K562 (cell line): ENCODE data around the gene BMI1. TPM values are rescaled to one million over a fixed set of nuclear protein-coding genes. Genes with fewer than 3 reads are reported as not detected.

Experiments used
- ATAC-seq: fragments of 200-7000 bp; cut with Tn5 transposase; 3 replicates; pipeline ENCODE4 v1.9.1; 2020; ENCODE audit warnings: moderate library complexity
- BruUV-seq: library from RNA; stranded (reverse); fragments of 400-500 nt; replicated peaks from 2 replicates; lab custom pipeline; 2021; lab: Mats Ljungman, UMichigan
- CTCF ChIA-PET: fragments of 300-600 bp; formaldehyde crosslinking; extraction: SDS; loops from one replicate; lab custom pipeline; 2021; ENCODE audit warnings: low intra/inter-chr PET ratio; lab: Yijun Ruan, JAX
- POLR2A ChIA-PET: fragments of 300-600, 350-650 bp; sonication (Branson Sonifier 250); formaldehyde crosslinking; extraction: SDS; loops from one replicate; lab custom pipeline; 2021; ENCODE audit warnings: antibody characterized with exemption, inconsistent platforms; lab: Yijun Ruan, JAX
- DNase-seq, 4 experiments: peaks; one replicate each; pipeline versions ENCODE4 v3.0.0 to v3.0.0-alpha.2; 2011 to 2018; ENCODE audit warnings: low spot score in 3 of 4, mixed read lengths in 3 of 4; ENCODE audit errors: extremely low read depth in 1 of 4
- FAIRE-seq: peaks from 2 replicates; lab custom pipeline; 2011; peaks lifted over from hg19 to GRCh38; lab: Jason Lieb, UNC
- H2AFZ ChIP-seq: 2 replicates; pipeline ENCODE4 v1.6.0; 2011; ENCODE audit warnings: low read depth, low read length, control low read depth, inconsistent platforms
- H3K27ac ChIP-seq: fragments of 200-600 bp; 3 replicates; pipeline ENCODE4 v1.8.0; 2011; ENCODE audit warnings: low read depth, mild to moderate bottlenecking, control low read depth, inconsistent platforms, low read length, moderate library complexity, mixed read lengths; ENCODE audit errors: extremely low read depth
- H3K27me3 ChIP-seq, 2 experiments: fragments of 300-600 bp in 1 of 2; 2 replicates in 1 of 2; 3 replicates in 1 of 2; pipeline versions ENCODE4 v1.6.0 to v1.8.0; 2011; ENCODE audit warnings: inconsistent platforms in 2 of 2, low read length in 2 of 2, mild to moderate bottlenecking in 1 of 2, mixed read lengths in 1 of 2, moderate library complexity in 1 of 2; ENCODE audit not compliant: control insufficient read depth in 2 of 2, insufficient read depth in 2 of 2
- H3K36me3 ChIP-seq: fragments of 300-600 bp; 3 replicates; pipeline ENCODE4 v1.8.0; 2011; ENCODE audit warnings: mild to moderate bottlenecking, low read length, inconsistent platforms; ENCODE audit not compliant: control insufficient read depth, insufficient read depth
- H3K4me1 ChIP-seq, 2 experiments: fragments of 200-600 bp in 1 of 2; replicated peaks in 1 of 2; 2 replicates in 1 of 2; 3 replicates in 1 of 2; pipeline versions ENCODE4 v1.5.1 to v1.8.0; 2011; ENCODE audit warnings: inconsistent platforms in 2 of 2, low read length in 2 of 2, mild to moderate bottlenecking in 1 of 2, mixed read lengths in 1 of 2, moderate library complexity in 1 of 2; ENCODE audit not compliant: control insufficient read depth in 2 of 2, insufficient read depth in 2 of 2
- H3K4me2 ChIP-seq: 2 replicates; pipeline ENCODE4 v1.6.1; 2011; ENCODE audit warnings: low read length, control low read depth, inconsistent platforms, mixed read lengths; ENCODE audit not compliant: insufficient read depth
- H3K4me3 ChIP-seq: fragments of 200-600 bp; sonication (generic), shearing (Covaris generic); 2 replicates; pipeline ENCODE4 v1.5.1; 2016; ENCODE audit warnings: control low read depth, inconsistent platforms
- H3K79me2 ChIP-seq: fragments of 200-600 bp; 3 replicates; pipeline ENCODE4 v1.8.0; 2011; ENCODE audit warnings: low read length, inconsistent platforms; ENCODE audit not compliant: control insufficient read depth, insufficient read depth
- H3K9ac ChIP-seq, 2 experiments: 2 replicates each; pipeline versions ENCODE4 v1.6.0 to v1.6.1; 2011; ENCODE audit warnings: low read depth in 2 of 2, low read length in 2 of 2, control low read depth in 1 of 2, inconsistent platforms in 1 of 2, mild to moderate bottlenecking in 1 of 2, mixed read lengths in 1 of 2; ENCODE audit not compliant: insufficient read depth in 1 of 2
- H3K9me1 ChIP-seq: one replicate; pipeline ENCODE4 v1.6.0; 2011; ENCODE audit warnings: inconsistent platforms, mild to moderate bottlenecking, low read length, moderate library complexity; ENCODE audit not compliant: control insufficient read depth, insufficient read depth
- H3K9me3 ChIP-seq: replicated peaks from 2 replicates; pipeline ENCODE4 v1.5.1; 2011; ENCODE audit warnings: low read depth, low read length, inconsistent platforms; ENCODE audit not compliant: control insufficient read depth, insufficient read depth
- H4K20me1 ChIP-seq: replicated peaks from 2 replicates; pipeline ENCODE4 v1.6.1; 2011; ENCODE audit warnings: low read length, inconsistent platforms, mixed read lengths; ENCODE audit not compliant: control insufficient read depth, insufficient read depth
- BRF1 ChIP-seq: IDR thresholded peaks from 3 replicates; pipeline ENCODE4 v1.6.1; 2011; ENCODE audit warnings: borderline replicate concordance, mild to moderate bottlenecking; ENCODE audit not compliant: insufficient read length; ENCODE audit errors: extremely low read depth
- PATZ1 ChIP-seq: fragments of 250-450 bp; sonication (Bioruptor Pico); IDR thresholded peaks from 2 replicates; pipeline ENCODE4 v1.5.0; 2020; ENCODE audit warnings: mild to moderate bottlenecking, borderline replicate concordance
- WGBS: fragments of 100-300 bp; shearing (Covaris generic); methylation state at CpG from one replicate; pipeline ENCODE4 v1.1.6; 2016; ENCODE audit warnings: low coverage, mixed read lengths; ENCODE audit not compliant: insufficient coverage; ENCODE audit errors: missing lambda C conversion rate; 5-methylcytosine and 5-hydroxymethylcytosine counted together
- in situ Hi-C: fragments of 300-500 bp; cut with MboI; formaldehyde crosslinking; loops from 4 replicates; pipeline ENCODE4 v1.15.0; 2018; ENCODE audit warnings: inconsistent platforms, mixed read lengths
- intact Hi-C: fragments of 100-400 bp; cut with micrococcal nuclease; formaldehyde crosslinking; loops from 2 replicates; pipeline ENCODE4 v1.14.2; 2022
- polyA plus RNA-seq, 8 experiments: library from polyadenylated mRNA; depleted of rRNA in 4 of 8; stranded (reverse) in 5 of 8; unstranded in 3 of 8; fragments of >200 nt; fragmentation: Nextera tagmentation in 2 of 8; fragmentation: Illumina TruSeq in 1 of 8; extraction: Ambion mirVana in 2 of 8; extraction: Trizol in 1 of 8; gene quantifications; 2 replicates each; pipeline versions ENCODE4 v1.2.1 to v1.2.3, GENCODE V29; 2011 to 2014; ENCODE audit warnings: inconsistent platforms in 1 of 8, missing spikeins in 1 of 8
- total RNA-seq, 7 experiments: library from RNA; depleted of rRNA in 6 of 7; stranded (reverse); fragments of >200 nt in 6 of 7; fragmentation: Illumina TruSeq in 2 of 7; extraction: Trizol in 2 of 7; gene quantifications; 2 replicates each; pipeline versions ENCODE4 v1.2.1 to v1.2.3, GENCODE V29; 2011 to 2021; ENCODE audit warnings: low replicate concordance in 1 of 7
- TF ChIP-seq, protein P1 (sequence below), 2 experiments: fragments of 450-650 bp; formaldehyde crosslinking in 1 of 2; IDR thresholded peaks; 2 replicates each; pipeline versions ENCODE4 v1.4.0 to v1.6.1; 2014 to 2020; ENCODE audit warnings: mild to moderate bottlenecking in 2 of 2, borderline replicate concordance in 1 of 2, low read depth in 1 of 2

BMI1 gene
- total and polyA plus RNA-seq, 9 of the 15 experiments (the other 6 are each of a cell fraction or from before 2014, with no cell fraction given): 21.4 to 103 (median 70.8) TPM

DNA sequence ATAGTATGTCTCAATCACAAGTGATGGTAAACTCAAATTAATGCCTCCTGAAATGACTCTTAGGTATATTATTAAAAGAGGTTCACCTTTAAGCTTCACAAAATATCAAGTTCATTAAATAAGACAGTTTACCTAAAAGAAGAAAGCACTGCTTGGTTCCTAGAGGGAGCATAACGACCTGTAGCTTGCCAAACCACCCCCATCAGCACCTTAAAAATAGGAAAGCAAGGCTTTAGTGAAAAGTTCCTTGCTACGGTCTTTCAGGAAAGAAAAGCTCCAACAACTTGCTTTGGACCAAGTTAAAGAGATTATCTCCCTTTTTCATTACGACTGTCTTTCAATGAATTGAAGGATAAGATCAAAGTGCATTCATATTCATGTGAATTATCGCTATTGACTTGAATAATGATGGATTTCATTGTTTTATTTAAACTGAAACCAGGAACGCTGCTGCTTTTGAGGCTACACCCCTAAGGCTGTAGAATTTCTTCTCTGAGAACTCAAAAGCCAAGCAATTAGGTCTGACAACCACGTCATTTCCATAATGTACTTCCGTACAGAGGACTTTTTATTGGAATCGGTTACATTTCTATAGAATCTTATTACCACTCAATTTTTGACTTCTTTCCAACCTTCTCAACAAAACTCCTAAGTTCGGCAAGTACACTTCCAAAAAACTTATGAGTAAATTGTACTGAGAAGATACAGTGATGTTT lies 17.4 kb downstream of the BMI1 start:
- ATAC-seq (no peak), DNase-seq (no peak), FAIRE-seq (peak; percentile 57)
- Histone ChIP-seq H3K4me1 (peaks cover 12 to 13% of the 10 kb centered on the region in 2 experiments; a peak in 4 of 5 replicates), H3K27ac (no peak overlapping the region), H3K27me3 (no peaks in the 10 kb centered on the region), H2AFZ (peak overlapping the region; percentile 60), H3K9me1 (no peaks in the 10 kb centered on the region), H3K9ac (peak overlapping the region in 1 of 2 experiments; percentile 11; a peak in 1 of 4 replicates), H3K36me3 (0 out of 3 replicates have a peak, but pooled peaks cover 3% of the 10 kb centered on the region), H3K79me2 (no peaks in the 10 kb centered on the region), H4K20me1 (no peaks in the 10 kb centered on the region), H3K4me3 (no peak overlapping the region), H3K9me3 (peaks cover 3% of the 10 kb centered on the region; the same call in 1 of the 2 replicates), H3K4me2 (no peak overlapping the region)
- ChIA-PET POLR2A (interaction anchor here (0.9 to 1.6 kb wide), 2 partner anchors 16 to 217 kb away, joined by 3 to 6 read pairs; no protein-coding TSS in a partner anchor), CTCF (no interaction called here)
- 61% methylated on average over 9 of the region's 9 CpGs for WGBS
- no TSS peak for BruUV-seq
- TF ChIP-seq, protein P1, sequence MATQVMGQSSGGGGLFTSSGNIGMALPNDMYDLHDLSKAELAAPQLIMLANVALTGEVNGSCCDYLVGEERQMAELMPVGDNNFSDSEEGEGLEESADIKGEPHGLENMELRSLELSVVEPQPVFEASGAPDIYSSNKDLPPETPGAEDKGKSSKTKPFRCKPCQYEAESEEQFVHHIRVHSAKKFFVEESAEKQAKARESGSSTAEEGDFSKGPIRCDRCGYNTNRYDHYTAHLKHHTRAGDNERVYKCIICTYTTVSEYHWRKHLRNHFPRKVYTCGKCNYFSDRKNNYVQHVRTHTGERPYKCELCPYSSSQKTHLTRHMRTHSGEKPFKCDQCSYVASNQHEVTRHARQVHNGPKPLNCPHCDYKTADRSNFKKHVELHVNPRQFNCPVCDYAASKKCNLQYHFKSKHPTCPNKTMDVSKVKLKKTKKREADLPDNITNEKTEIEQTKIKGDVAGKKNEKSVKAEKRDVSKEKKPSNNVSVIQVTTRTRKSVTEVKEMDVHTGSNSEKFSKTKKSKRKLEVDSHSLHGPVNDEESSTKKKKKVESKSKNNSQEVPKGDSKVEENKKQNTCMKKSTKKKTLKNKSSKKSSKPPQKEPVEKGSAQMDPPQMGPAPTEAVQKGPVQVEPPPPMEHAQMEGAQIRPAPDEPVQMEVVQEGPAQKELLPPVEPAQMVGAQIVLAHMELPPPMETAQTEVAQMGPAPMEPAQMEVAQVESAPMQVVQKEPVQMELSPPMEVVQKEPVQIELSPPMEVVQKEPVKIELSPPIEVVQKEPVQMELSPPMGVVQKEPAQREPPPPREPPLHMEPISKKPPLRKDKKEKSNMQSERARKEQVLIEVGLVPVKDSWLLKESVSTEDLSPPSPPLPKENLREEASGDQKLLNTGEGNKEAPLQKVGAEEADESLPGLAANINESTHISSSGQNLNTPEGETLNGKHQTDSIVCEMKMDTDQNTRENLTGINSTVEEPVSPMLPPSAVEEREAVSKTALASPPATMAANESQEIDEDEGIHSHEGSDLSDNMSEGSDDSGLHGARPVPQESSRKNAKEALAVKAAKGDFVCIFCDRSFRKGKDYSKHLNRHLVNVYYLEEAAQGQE (IDR thresholded peaks at IDR 0.05; ENCODE audit: borderline replicate concordance): peak; percentile 40; the same call in 1 of the 2 replicates
- TF ChIP-seq, protein P1 (CRISPR knock-in tag; IDR thresholded peaks at IDR 0.05; ENCODE audit: low read depth): no peak
- no peak for TF ChIP-seq BRF1
- TF ChIP-seq PATZ1 (CRISPR knock-in tag): no peak
- in situ Hi-C loops (no loop called here), intact Hi-C loops (no loop called here)
